K562 (cell line): ENCODE measurements around the gene POLR2M. TPM values are rescaled to one million over a fixed set of nuclear protein-coding genes. Genes with fewer than 3 reads are reported as not detected.

Experiments used
- CBFA2T2 ChIP-seq: fragments of 450-650 bp; conservative IDR thresholded peaks from 2 replicates; pipeline ENCODE4 v1.6.1; 2017; ENCODE audit warnings: mild to moderate bottlenecking
- FOXA1 ChIP-seq: fragments of 450-650 bp; IDR thresholded peaks from 2 replicates; pipeline ENCODE4 v1.6.1; 2016; ENCODE audit warnings: mild to moderate bottlenecking, borderline replicate concordance
- HCFC1 ChIP-seq: IDR thresholded peaks from 2 replicates; pipeline ENCODE4 v1.6.1; 2012; ENCODE audit warnings: low read depth, low read length, improper control_type of control experiment
- MECOM ChIP-seq: fragments of 250-450 bp; sonication (Bioruptor Pico); IDR thresholded peaks from 2 replicates; pipeline ENCODE4 v1.8.0; 2022; ENCODE audit warnings: inconsistent platforms
- MXI1 ChIP-seq: IDR thresholded peaks from 2 replicates; pipeline ENCODE4 v1.6.1; 2011; ENCODE audit warnings: low read depth, mild to moderate bottlenecking, improper control_type of control experiment, low read length
- PRMT5 ChIP-seq: sonication (generic); formaldehyde crosslinking; IDR thresholded peaks from 2 replicates; pipeline ENCODE4 v1.5.0; 2020; ENCODE audit warnings: missing genetic modification reagents
- RBM15 ChIP-seq: fragments of 200-400 bp; formaldehyde crosslinking; IDR thresholded peaks from 2 replicates; pipeline ENCODE4 v1.6.1; 2018; ENCODE audit warnings: mild to moderate bottlenecking, low read length, moderate library complexity; ENCODE audit not compliant: insufficient read depth
- RBM39 ChIP-seq: fragments of 200-400 bp; formaldehyde crosslinking; optimal IDR thresholded peaks from 2 replicates; pipeline ENCODE3; 2018; ENCODE audit warnings: low read depth, low read length
- RNF2 ChIP-seq: sonication (generic); IDR thresholded peaks from 2 replicates; pipeline ENCODE4 v1.6.1; 2016
- TCF7 ChIP-seq: sonication (generic); IDR thresholded peaks from 2 replicates; pipeline ENCODE4 v1.6.1; 2016; ENCODE audit warnings: antibody characterized with exemption, borderline replicate concordance
- ZNF324 ChIP-seq: fragments of 250-450 bp; sonication (Bioruptor Pico); IDR thresholded peaks from 2 replicates; pipeline ENCODE4 v1.4.0; 2020; ENCODE audit warnings: mild to moderate bottlenecking
- ZNF699 ChIP-seq: fragments of 250-450 bp; sonication (Bioruptor Pico); IDR thresholded peaks from 2 replicates; pipeline ENCODE4 v1.8.0; 2021; ENCODE audit warnings: mild to moderate bottlenecking, moderate library complexity; ENCODE audit not compliant: insufficient replicate concordance
- polyA plus RNA-seq, 8 experiments: library from polyadenylated mRNA; depleted of rRNA in 4 of 8; stranded (reverse) in 5 of 8; unstranded in 3 of 8; fragments of >200 nt; fragmentation: Nextera tagmentation in 2 of 8; fragmentation: Illumina TruSeq in 1 of 8; extraction: Ambion mirVana in 2 of 8; extraction: Trizol in 1 of 8; gene quantifications; 2 replicates each; pipeline versions ENCODE4 v1.2.1 to v1.2.3, GENCODE V29; 2011 to 2014; ENCODE audit warnings: inconsistent platforms in 1 of 8, missing spikeins in 1 of 8
- total RNA-seq, 7 experiments: library from RNA; depleted of rRNA in 6 of 7; stranded (reverse); fragments of >200 nt in 6 of 7; fragmentation: Illumina TruSeq in 2 of 7; extraction: Trizol in 2 of 7; gene quantifications; 2 replicates each; pipeline versions ENCODE4 v1.2.1 to v1.2.3, GENCODE V29; 2011 to 2021; ENCODE audit warnings: low replicate concordance in 1 of 7
- TF ChIP-seq, protein P1 (sequence below): fragments of 250-450 bp; sonication (Bioruptor Pico); IDR thresholded peaks from 2 replicates; pipeline ENCODE4 v1.5.0; 2020; ENCODE audit warnings: mild to moderate bottlenecking
- TF ChIP-seq, protein P2 (sequence below): sonication (generic); formaldehyde crosslinking; IDR thresholded peaks from 2 replicates; pipeline ENCODE4 v1.9.0; 2022; ENCODE audit warnings: mild to moderate bottlenecking, missing genetic modification reagents
- TF ChIP-seq, protein P3 (sequence below): fragments of 250-450 bp; sonication (Bioruptor Pico); IDR thresholded peaks from 2 replicates; pipeline ENCODE4 v1.9.0; 2021; ENCODE audit warnings: mild to moderate bottlenecking, inconsistent platforms
- TF ChIP-seq, protein P4 (sequence below): fragments of 250-450 bp; sonication (Bioruptor Pico); IDR thresholded peaks from 2 replicates; pipeline ENCODE4 v1.8.0; 2022; ENCODE audit warnings: inconsistent platforms, mild to moderate bottlenecking, moderate library complexity, borderline replicate concordance
- TF ChIP-seq, protein P5 (sequence below): sonication (generic); formaldehyde crosslinking; IDR thresholded peaks from 2 replicates; pipeline ENCODE4 v1.8.0; 2022; ENCODE audit warnings: mild to moderate bottlenecking, low read depth, missing genetic modification reagents

The POLR2M gene
- total and polyA plus RNA-seq, 9 of the 15 experiments (the other 6 are each of a cell fraction or from before 2014, with no cell fraction given) = 9.2 to 1,050 (median 43.0) TPM

DNA sequence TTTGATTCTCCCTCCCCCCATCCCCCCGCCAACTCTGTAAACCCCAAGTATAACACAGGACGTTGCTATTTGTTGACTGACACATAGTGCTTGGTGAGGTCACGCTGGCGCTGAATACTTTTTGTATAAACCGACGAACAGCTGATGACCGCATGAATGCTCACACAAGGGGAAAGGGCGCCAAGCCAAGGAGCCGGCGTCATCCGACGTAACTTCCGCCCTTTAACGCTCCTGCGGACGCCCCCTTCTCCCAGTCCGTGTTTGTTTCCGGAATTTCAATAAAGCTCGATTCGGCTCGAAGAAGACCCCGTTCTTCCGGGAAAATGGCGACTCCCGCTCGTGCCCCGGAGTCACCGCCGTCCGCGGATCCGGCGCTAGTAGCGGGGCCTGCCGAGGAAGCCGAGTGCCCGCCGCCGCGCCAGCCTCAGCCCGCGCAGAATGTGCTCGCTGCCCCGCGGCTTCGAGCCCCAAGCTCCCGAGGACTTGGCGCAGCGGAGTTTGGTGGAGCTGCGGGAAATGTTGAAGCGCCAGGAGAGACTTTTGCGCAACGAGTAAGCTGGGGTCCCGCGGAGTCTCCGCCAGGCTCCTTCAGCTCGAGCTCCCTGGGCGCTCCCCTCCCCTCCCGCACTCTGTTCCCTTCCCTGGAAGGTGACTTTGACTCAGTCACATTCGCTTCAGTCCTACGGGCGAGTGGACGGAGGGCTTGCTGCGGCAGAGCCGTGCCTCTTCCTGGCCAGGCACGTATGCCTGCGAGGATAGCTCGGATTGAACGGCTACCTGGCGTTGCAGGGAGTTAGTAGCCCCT, at the start of gene POLR2M (continued):
- TF ChIP-seq RNF2 (no peak; the same call in 1 of the 2 replicates), PRMT5 (CRISPR knock-in tag) (no peak), MXI1 (0 out of 2 replicates have a peak, but pooled peaks have one; percentile 14), FOXA1 (no peak), HCFC1 (peak; percentile 83), MECOM (CRISPR knock-in tag) (no peak), CBFA2T2 (no peak), TCF7 (0 out of 2 replicates have a peak, but pooled peaks have one; percentile 28), RBM39 (no peak), RBM15 (no peak), ZNF699 (CRISPR knock-in tag) (no peak), ZNF324 (CRISPR knock-in tag) (no peak)
- TF ChIP-seq, protein P1, sequence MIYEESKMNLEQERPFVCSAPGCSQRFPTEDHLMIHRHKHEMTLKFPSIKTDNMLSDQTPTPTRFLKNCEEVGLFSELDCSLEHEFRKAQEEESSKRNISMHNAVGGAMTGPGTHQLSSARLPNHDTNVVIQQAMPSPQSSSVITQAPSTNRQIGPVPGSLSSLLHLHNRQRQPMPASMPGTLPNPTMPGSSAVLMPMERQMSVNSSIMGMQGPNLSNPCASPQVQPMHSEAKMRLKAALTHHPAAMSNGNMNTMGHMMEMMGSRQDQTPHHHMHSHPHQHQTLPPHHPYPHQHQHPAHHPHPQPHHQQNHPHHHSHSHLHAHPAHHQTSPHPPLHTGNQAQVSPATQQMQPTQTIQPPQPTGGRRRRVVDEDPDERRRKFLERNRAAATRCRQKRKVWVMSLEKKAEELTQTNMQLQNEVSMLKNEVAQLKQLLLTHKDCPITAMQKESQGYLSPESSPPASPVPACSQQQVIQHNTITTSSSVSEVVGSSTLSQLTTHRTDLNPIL (CRISPR knock-in tag) = no peak
- TF ChIP-seq, protein P2, sequence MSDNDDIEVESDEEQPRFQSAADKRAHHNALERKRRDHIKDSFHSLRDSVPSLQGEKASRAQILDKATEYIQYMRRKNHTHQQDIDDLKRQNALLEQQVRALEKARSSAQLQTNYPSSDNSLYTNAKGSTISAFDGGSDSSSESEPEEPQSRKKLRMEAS = peak; percentile 84
- TF ChIP-seq, protein P3, sequence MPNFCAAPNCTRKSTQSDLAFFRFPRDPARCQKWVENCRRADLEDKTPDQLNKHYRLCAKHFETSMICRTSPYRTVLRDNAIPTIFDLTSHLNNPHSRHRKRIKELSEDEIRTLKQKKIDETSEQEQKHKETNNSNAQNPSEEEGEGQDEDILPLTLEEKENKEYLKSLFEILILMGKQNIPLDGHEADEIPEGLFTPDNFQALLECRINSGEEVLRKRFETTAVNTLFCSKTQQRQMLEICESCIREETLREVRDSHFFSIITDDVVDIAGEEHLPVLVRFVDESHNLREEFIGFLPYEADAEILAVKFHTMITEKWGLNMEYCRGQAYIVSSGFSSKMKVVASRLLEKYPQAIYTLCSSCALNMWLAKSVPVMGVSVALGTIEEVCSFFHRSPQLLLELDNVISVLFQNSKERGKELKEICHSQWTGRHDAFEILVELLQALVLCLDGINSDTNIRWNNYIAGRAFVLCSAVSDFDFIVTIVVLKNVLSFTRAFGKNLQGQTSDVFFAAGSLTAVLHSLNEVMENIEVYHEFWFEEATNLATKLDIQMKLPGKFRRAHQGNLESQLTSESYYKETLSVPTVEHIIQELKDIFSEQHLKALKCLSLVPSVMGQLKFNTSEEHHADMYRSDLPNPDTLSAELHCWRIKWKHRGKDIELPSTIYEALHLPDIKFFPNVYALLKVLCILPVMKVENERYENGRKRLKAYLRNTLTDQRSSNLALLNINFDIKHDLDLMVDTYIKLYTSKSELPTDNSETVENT (CRISPR knock-in tag) = no peak
- TF ChIP-seq, protein P4, sequence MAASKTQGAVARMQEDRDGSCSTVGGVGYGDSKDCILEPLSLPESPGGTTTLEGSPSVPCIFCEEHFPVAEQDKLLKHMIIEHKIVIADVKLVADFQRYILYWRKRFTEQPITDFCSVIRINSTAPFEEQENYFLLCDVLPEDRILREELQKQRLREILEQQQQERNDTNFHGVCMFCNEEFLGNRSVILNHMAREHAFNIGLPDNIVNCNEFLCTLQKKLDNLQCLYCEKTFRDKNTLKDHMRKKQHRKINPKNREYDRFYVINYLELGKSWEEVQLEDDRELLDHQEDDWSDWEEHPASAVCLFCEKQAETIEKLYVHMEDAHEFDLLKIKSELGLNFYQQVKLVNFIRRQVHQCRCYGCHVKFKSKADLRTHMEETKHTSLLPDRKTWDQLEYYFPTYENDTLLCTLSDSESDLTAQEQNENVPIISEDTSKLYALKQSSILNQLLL (CRISPR knock-in tag) = no peak
- TF ChIP-seq, protein P5, sequence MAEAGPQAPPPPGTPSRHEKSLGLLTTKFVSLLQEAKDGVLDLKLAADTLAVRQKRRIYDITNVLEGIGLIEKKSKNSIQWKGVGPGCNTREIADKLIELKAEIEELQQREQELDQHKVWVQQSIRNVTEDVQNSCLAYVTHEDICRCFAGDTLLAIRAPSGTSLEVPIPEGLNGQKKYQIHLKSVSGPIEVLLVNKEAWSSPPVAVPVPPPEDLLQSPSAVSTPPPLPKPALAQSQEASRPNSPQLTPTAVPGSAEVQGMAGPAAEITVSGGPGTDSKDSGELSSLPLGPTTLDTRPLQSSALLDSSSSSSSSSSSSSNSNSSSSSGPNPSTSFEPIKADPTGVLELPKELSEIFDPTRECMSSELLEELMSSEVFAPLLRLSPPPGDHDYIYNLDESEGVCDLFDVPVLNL (CRISPR knock-in tag) = no peak
